Measurements from ENCODE around the gene EDN1.

- no peak for TF ChIP-seq POLR2AphosphoS5 (IDR thresholded peaks at IDR 0.05)
- TF ChIP-seq POLR2A (IDR thresholded peaks at IDR 0.05): no peak
- TF ChIP-seq, protein P1, sequence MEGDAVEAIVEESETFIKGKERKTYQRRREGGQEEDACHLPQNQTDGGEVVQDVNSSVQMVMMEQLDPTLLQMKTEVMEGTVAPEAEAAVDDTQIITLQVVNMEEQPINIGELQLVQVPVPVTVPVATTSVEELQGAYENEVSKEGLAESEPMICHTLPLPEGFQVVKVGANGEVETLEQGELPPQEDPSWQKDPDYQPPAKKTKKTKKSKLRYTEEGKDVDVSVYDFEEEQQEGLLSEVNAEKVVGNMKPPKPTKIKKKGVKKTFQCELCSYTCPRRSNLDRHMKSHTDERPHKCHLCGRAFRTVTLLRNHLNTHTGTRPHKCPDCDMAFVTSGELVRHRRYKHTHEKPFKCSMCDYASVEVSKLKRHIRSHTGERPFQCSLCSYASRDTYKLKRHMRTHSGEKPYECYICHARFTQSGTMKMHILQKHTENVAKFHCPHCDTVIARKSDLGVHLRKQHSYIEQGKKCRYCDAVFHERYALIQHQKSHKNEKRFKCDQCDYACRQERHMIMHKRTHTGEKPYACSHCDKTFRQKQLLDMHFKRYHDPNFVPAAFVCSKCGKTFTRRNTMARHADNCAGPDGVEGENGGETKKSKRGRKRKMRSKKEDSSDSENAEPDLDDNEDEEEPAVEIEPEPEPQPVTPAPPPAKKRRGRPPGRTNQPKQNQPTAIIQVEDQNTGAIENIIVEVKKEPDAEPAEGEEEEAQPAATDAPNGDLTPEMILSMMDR (IDR thresholded peaks at IDR 0.05): no peak
Measured at GRCh38 chr6:12327988-12328387, 37.8 kb downstream of the EDN1 start.

Measured in breast epithelium (tissue), 3 donors.